GM12874 (cell line): Measurements from ENCODE around the gene VEGFC.

ENCODE experiments used
- CTCF ChIP-seq: IDR thresholded peaks from 2 replicates; pipeline ENCODE4 v1.5.1; 2011; ENCODE audit warnings: low read depth, mild to moderate bottlenecking, control low read depth, low read length, moderate library complexity; ENCODE audit not compliant: insufficient read depth

Gene VEGFC

GRCh38 chr4:176761872-176762271 lies 30.9 kb downstream of the VEGFC start:
- TF ChIP-seq CTCF, result no peak

DNA sequence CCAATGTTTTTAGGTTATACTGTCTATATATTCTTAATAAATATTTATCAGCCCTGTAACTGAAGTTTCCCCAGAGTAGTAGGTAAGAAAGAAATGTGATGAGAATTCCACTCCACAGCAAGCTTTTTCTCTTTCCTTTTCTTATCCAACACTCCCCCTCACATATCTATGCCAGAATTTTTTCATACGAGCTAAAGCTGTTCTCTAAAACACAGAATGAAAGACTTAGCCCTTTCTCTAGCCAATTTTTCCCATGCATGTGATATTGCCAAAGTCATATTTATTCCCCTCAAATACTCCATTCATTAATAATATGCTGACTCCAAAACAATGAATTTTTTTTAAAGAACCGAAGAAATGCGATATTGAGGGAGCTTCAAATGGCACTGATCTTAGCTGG lies 32.3 kb downstream of the VEGFC start:
- TF ChIP-seq CTCF, result no peak

- no peak for TF ChIP-seq CTCF
Observed at GRCh38 chr4:176758731-176759130, 34.0 kb downstream of the VEGFC start.

GRCh38 chr4:176758323-176758722 lies 34.4 kb downstream of the VEGFC start:
- no peak for TF ChIP-seq CTCF

DNA sequence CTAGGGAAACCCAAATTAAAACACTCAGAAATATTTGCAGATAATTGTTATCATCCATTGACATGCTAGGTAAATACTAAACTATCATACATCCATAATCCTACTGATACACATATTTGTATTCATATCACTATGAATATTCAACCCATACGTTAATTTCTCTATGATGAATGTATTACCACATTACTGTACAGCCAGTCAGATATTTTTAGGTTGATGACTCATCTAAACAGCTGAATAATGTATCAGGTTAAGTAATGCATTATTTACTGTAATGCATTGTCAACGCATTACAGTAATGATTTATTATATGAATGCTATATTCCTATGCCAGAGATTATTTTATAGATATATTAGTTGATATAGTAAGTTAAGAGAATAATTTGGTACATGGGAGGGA lies 37.1 kb downstream of the VEGFC start:
- TF ChIP-seq CTCF, result no peak

DNA sequence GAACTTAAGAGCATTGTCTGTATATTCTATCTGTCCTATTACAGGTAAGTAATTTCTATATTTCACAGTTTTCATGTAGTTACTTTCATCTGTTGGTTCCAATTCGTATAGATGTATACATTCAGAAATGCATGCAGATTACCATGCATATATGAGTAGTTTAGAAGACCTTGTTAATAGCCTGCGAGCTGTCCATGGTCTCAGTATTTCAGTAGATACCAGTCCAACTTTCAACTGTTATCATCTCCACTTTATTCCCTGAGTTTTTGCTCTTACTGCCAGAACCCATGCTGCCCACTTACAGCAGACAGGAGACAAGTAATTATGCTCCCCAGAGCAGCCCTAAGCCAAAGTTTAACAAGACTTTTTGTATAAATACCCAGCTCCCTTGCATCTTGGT lies 37.7 kb downstream of the VEGFC start:
- no peak for TF ChIP-seq CTCF

- no peak for TF ChIP-seq CTCF
Observed at GRCh38 chr4:176753049-176753448, 39.7 kb downstream of the VEGFC start.

GRCh38 chr4:176752191-176752749 lies 40.5 kb downstream of the VEGFC start:
- no peak for TF ChIP-seq CTCF
